PFSK-1 (cell line): Measurements from ENCODE around the gene PCNT.

ENCODE experiments used
- TAF1 ChIP-seq: IDR thresholded peaks from 2 replicates; pipeline ENCODE4 v1.6.1; 2012; ENCODE audit warnings: low read length, control low read depth, borderline replicate concordance; ENCODE audit not compliant: insufficient read depth
- TF ChIP-seq, protein P1 (sequence below), 2 experiments: IDR thresholded peaks; 2 replicates each; pipeline versions ENCODE4 v1.6.1 to v1.8.0; 2011 to 2012; ENCODE audit warnings: low read depth in 2 of 2, low read length in 2 of 2, control low read depth in 1 of 2, inconsistent platforms in 1 of 2, mild to moderate bottlenecking in 1 of 2, moderate library complexity in 1 of 2; ENCODE audit not compliant: insufficient read depth in 1 of 2

DNA sequence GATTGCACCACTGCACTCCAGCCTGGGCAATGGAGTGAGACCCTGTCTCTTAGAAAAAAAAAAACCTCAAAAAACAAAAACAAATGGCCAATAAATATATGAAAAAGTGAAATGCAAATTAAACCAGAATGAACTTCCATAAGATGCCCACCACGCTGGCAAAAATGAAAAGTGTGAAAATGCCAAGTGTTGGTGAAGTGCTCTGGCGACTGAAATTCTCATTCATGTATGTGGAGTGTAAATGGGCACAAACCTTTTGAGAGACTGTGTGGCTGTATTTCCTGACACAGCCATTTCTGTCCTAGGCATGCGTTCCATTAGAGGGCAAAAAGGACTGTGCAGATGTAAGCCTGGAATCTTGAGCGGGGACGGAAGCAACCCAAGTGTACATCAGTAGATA is 19.5 kb upstream of the PCNT start:
- TF ChIP-seq, protein P1, sequence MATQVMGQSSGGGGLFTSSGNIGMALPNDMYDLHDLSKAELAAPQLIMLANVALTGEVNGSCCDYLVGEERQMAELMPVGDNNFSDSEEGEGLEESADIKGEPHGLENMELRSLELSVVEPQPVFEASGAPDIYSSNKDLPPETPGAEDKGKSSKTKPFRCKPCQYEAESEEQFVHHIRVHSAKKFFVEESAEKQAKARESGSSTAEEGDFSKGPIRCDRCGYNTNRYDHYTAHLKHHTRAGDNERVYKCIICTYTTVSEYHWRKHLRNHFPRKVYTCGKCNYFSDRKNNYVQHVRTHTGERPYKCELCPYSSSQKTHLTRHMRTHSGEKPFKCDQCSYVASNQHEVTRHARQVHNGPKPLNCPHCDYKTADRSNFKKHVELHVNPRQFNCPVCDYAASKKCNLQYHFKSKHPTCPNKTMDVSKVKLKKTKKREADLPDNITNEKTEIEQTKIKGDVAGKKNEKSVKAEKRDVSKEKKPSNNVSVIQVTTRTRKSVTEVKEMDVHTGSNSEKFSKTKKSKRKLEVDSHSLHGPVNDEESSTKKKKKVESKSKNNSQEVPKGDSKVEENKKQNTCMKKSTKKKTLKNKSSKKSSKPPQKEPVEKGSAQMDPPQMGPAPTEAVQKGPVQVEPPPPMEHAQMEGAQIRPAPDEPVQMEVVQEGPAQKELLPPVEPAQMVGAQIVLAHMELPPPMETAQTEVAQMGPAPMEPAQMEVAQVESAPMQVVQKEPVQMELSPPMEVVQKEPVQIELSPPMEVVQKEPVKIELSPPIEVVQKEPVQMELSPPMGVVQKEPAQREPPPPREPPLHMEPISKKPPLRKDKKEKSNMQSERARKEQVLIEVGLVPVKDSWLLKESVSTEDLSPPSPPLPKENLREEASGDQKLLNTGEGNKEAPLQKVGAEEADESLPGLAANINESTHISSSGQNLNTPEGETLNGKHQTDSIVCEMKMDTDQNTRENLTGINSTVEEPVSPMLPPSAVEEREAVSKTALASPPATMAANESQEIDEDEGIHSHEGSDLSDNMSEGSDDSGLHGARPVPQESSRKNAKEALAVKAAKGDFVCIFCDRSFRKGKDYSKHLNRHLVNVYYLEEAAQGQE (IDR thresholded peaks at IDR 0.05; ENCODE audit: insufficient read depth in 1 of 2, low read depth in 2 of 2, low read length in 2 of 2) = no peak
- no peak for TF ChIP-seq TAF1
